Measurements from ENCODE around the gene WDFY4. TPM values are rescaled to one million over a fixed set of nuclear protein-coding genes. Genes with fewer than 3 reads are reported as not detected.

The WDFY4 gene
- total and polyA plus RNA-seq, 2 donors (not counting 1 experiment from before 2014, with no cell fraction given) = 0.06 to 0.66 TPM

DNA sequence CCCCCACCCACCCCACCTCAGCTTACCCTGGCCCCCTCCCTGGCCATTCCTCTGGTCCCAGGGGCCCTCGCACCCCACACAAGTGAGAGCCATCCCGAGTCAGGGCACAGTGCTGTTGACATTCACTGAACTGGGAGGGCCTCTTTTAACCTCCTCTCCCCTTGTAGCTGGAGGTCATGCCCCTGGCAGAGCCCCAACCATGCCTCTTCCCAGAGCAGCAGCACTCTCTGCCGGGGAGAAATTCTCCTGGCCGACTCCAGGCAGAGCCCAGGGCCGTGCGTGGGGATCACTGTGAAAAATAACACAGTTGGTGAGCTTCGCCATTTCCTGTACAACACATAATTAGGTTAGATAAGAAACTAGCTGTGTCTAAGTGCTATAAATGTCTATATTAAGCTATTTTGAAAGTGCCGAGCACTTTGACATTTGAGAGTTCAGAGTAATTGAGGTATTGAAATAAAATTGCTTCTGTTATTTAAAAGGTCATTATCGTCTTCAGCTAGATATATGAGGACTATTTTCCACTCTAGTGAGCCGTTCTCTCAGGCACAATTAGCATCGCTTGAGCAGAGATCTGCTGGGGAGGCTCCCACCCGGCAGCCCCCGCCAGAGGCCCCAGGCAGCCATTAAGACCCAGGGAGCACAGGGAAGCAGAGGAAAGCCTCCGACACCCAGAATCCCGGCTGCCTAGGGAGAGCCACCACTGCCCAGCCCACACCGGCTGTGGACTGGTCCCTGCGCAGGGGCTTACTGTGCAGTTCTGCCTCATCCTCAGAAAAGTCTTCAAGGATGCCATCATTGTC, 317.4 kb downstream of the WDFY4 start:
- H3K4me2 ChIP-seq (ENCODE audit: extremely low read depth, insufficient read depth, low read length) = no peak overlapping the region
- H3K4me3 ChIP-seq (replicated peaks in 1 of 4; ENCODE audit: control extremely low read depth in 1 of 4, insufficient read depth in 1 of 4, low read depth in 3 of 4, low read length in 4 of 4) = no peak overlapping the region
- no peak for DNase-seq (ENCODE audit: low read depth in 2 of 2)
- H2AFZ ChIP-seq (ENCODE audit: low read length) = no peak overlapping the region
- TF ChIP-seq, protein P1, sequence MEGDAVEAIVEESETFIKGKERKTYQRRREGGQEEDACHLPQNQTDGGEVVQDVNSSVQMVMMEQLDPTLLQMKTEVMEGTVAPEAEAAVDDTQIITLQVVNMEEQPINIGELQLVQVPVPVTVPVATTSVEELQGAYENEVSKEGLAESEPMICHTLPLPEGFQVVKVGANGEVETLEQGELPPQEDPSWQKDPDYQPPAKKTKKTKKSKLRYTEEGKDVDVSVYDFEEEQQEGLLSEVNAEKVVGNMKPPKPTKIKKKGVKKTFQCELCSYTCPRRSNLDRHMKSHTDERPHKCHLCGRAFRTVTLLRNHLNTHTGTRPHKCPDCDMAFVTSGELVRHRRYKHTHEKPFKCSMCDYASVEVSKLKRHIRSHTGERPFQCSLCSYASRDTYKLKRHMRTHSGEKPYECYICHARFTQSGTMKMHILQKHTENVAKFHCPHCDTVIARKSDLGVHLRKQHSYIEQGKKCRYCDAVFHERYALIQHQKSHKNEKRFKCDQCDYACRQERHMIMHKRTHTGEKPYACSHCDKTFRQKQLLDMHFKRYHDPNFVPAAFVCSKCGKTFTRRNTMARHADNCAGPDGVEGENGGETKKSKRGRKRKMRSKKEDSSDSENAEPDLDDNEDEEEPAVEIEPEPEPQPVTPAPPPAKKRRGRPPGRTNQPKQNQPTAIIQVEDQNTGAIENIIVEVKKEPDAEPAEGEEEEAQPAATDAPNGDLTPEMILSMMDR (conservative IDR thresholded peaks at IDR 0.05 in 1 of 2, IDR thresholded peaks at IDR 0.05 in 1 of 2; ENCODE audit: low read depth in 1 of 2, low read length in 2 of 2) = no peak
- TF ChIP-seq EZH2 (IDR thresholded peaks at IDR 0.05; ENCODE audit: low read length, missing control alignments) = no peak
- H3K79me2 ChIP-seq (ENCODE audit: control insufficient read depth, insufficient read depth, low read length) = no peaks in the 10 kb centered on the region
- H3K9ac ChIP-seq (ENCODE audit: insufficient read depth, low read length) = no peak overlapping the region
- H3K27ac ChIP-seq (ENCODE audit: insufficient read depth, low read length) = no peak overlapping the region
- H3K9me3 ChIP-seq (ENCODE audit: control insufficient read depth, insufficient read depth, low read depth, low read length) = no peaks in the 10 kb centered on the region
- H3K4me1 ChIP-seq (ENCODE audit: control insufficient read depth, extremely low read depth, insufficient read depth, low read length) = no peaks in the 10 kb centered on the region
- H3K36me3 ChIP-seq (ENCODE audit: control insufficient read depth, insufficient read depth, low read length) = no peaks in the 10 kb centered on the region
- H3K27me3 ChIP-seq (ENCODE audit: control insufficient read depth, insufficient read depth, low read length) = peaks cover 2% of the 10 kb centered on the region
- H4K20me1 ChIP-seq (ENCODE audit: control insufficient read depth, extremely low read depth, insufficient read depth, low read length) = no peaks in the 10 kb centered on the region

DNA sequence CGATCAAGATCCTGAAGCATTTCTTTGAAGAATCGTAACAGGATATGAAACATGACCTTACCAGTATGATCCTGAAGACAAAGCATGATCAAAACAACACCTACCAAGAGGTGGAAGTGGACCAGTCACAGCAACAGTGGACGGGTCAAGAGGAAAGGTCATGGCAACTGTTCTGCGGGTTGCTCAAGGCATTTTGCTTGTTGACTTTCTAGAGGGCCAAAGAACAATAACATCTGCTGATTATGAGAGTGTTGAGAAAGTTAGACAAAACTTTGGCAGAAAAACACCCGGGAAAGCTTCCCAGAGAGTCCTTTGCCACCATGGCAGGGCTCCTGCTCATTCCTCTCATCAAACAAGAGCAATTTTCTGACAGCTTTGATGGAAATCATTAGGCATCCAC, 320.6 kb downstream of the WDFY4 start:
- Histone ChIP-seq H3K4me2 (ENCODE audit: extremely low read depth, insufficient read depth, low read length) (no peak overlapping the region), H3K36me3 (ENCODE audit: control insufficient read depth, insufficient read depth, low read length) (no peaks in the 10 kb centered on the region), H3K4me3 (replicated peaks in 1 of 4; ENCODE audit: control extremely low read depth in 1 of 4, insufficient read depth in 1 of 4, low read depth in 3 of 4, low read length in 4 of 4) (no peak overlapping the region), H3K9me3 (ENCODE audit: control insufficient read depth, insufficient read depth, low read depth, low read length) (no peaks in the 10 kb centered on the region), H3K4me1 (ENCODE audit: control insufficient read depth, extremely low read depth, insufficient read depth, low read length) (no peaks in the 10 kb centered on the region), H2AFZ (ENCODE audit: low read length) (no peak overlapping the region), H4K20me1 (ENCODE audit: control insufficient read depth, extremely low read depth, insufficient read depth, low read length) (no peaks in the 10 kb centered on the region), H3K79me2 (ENCODE audit: control insufficient read depth, insufficient read depth, low read length) (no peaks in the 10 kb centered on the region), H3K27ac (ENCODE audit: insufficient read depth, low read length) (no peak overlapping the region), H3K9ac (ENCODE audit: insufficient read depth, low read length) (no peak overlapping the region), H3K27me3 (ENCODE audit: control insufficient read depth, insufficient read depth, low read length) (peaks cover 2% of the 10 kb centered on the region)
- DNase-seq (ENCODE audit: low read depth in 2 of 2) = no peak
- TF ChIP-seq, protein P1 (conservative IDR thresholded peaks at IDR 0.05 in 1 of 2, IDR thresholded peaks at IDR 0.05 in 1 of 2; ENCODE audit: low read depth in 1 of 2, low read length in 2 of 2) = no peak
- TF ChIP-seq EZH2 (IDR thresholded peaks at IDR 0.05; ENCODE audit: low read length, missing control alignments) = no peak

DNA sequence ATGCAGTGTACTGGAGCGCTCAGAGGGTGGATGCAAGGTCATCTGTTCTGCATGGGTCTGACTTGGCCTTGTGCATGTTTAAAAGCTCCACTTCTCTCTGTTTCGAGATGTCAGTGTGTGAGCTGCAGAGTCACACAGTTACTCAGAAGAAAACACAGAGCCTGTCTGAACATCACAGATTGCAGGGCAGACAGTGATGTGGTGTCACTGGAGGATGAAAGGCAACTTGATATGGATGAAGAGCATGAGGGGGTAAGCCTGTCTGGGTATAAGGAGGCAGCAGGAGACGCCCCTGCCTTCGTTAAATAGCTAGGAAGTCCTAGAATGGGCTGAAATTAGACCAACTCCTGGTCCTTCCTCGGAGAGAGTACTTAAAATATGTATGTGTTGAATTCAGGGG, 322.5 kb downstream of the WDFY4 start:
- DNase-seq (ENCODE audit: low read depth in 2 of 2) = no peak
- Histone ChIP-seq H3K4me2 (ENCODE audit: extremely low read depth, insufficient read depth, low read length) (no peak overlapping the region), H3K27ac (ENCODE audit: insufficient read depth, low read length) (no peak overlapping the region), H3K36me3 (ENCODE audit: control insufficient read depth, insufficient read depth, low read length) (no peaks in the 10 kb centered on the region), H3K79me2 (ENCODE audit: control insufficient read depth, insufficient read depth, low read length) (no peaks in the 10 kb centered on the region), H4K20me1 (ENCODE audit: control insufficient read depth, extremely low read depth, insufficient read depth, low read length) (no peaks in the 10 kb centered on the region), H3K4me1 (ENCODE audit: control insufficient read depth, extremely low read depth, insufficient read depth, low read length) (no peaks in the 10 kb centered on the region), H3K9me3 (ENCODE audit: control insufficient read depth, insufficient read depth, low read depth, low read length) (no peaks in the 10 kb centered on the region), H3K4me3 (replicated peaks in 1 of 4; ENCODE audit: control extremely low read depth in 1 of 4, insufficient read depth in 1 of 4, low read depth in 3 of 4, low read length in 4 of 4) (no peak overlapping the region), H3K27me3 (ENCODE audit: control insufficient read depth, insufficient read depth, low read length) (peaks cover 2% of the 10 kb centered on the region), H3K9ac (ENCODE audit: insufficient read depth, low read length) (no peak overlapping the region), H2AFZ (ENCODE audit: low read length) (no peak overlapping the region)
- TF ChIP-seq EZH2 (IDR thresholded peaks at IDR 0.05; ENCODE audit: low read length, missing control alignments) = no peak
- TF ChIP-seq, protein P1 (conservative IDR thresholded peaks at IDR 0.05 in 1 of 2, IDR thresholded peaks at IDR 0.05 in 1 of 2; ENCODE audit: low read depth in 1 of 2, low read length in 2 of 2) = no peak
